ENCODE results near the gene KDM6A.
"Not testable (repeated sequence)": the region's sequence is repeated elsewhere in the genome, so short reads cannot be mapped to it uniquely, and the experiment has no call there.

The KDM6A gene

DNA sequence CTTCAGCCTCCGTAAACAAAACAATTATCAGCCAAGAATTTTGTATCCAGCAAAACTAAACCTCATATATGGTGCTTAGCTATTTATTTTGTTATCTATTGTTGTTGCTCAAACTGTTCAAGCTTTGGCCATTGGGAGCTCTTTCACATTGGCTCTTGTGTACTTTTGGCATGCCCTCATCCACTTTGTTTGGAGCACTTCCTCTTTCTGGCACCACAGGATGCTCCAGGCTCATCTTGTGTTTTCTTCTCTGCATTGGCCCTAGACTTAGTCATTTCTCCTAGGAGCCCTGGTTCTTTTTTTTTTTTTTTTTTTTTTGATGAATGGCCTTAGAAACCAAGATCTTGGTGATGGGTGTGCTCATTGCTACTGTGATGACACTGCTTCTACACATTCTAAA, 253.2 kb downstream of the KDM6A start:
- Mint-ChIP-seq H3K4me1 (ENCODE audit: low read depth) (no peaks in the 10 kb centered on the region), H3K36me3 (ENCODE audit: low read depth) (no peaks in the 10 kb centered on the region), H3K9me3 (peaks cover 7% of the 10 kb centered on the region), H3K27ac (no peak overlapping the region), H3K4me3 (no peak overlapping the region), H3K27me3 (ENCODE audit: low read depth) (peaks cover 6% of the 10 kb centered on the region)
- DNase-seq (ENCODE audit: low spot score) = no peak

GRCh38 chrX:45128896-45129454, 256.0 kb downstream of the KDM6A start:
- Mint-ChIP-seq H3K27ac (no peak overlapping the region), H3K36me3 (ENCODE audit: low read depth) (no peaks in the 10 kb centered on the region), H3K27me3 (ENCODE audit: low read depth) (no peaks in the 10 kb centered on the region), H3K4me3 (no peak overlapping the region), H3K4me1 (ENCODE audit: low read depth) (no peaks in the 10 kb centered on the region), H3K9me3 (peaks cover 10% of the 10 kb centered on the region)
- no peak for DNase-seq (ENCODE audit: low spot score)

DNA sequence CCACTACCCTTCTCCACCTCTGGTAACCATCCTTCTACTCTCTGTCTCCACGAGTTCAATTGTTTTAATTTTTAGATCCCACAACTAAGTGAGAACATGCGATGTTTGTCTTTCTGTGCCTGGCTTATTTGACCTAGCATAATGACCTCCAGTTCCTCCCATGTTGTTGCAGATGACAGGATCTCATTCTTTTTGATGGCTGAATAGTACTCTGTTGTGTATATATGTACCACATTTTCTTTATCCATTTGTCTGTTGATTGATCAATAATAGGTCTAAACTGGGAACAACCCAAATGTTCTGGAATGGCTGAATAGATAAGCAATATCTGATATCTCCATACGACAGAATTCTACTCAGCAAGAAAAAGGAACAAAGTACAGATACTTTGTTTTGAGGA, 260.5 kb downstream of the KDM6A start:
- Mint-ChIP-seq H3K27ac (no peak overlapping the region), H3K9me3 (peaks cover 10% of the 10 kb centered on the region), H3K4me1 (ENCODE audit: low read depth) (no peaks in the 10 kb centered on the region), H3K27me3 (ENCODE audit: low read depth) (no peaks in the 10 kb centered on the region), H3K4me3 (no peak overlapping the region), H3K36me3 (ENCODE audit: low read depth) (no peaks in the 10 kb centered on the region)
- DNase-seq (ENCODE audit: low spot score) = no peak

GRCh38 chrX:45134315-45134731, 261.3 kb downstream of the KDM6A start:
- Mint-ChIP-seq H3K4me1 (ENCODE audit: low read depth) (no peaks in the 10 kb centered on the region), H3K9me3 (peaks cover 10% of the 10 kb centered on the region), H3K36me3 (ENCODE audit: low read depth) (no peaks in the 10 kb centered on the region), H3K4me3 (no peak overlapping the region), H3K27ac (no peak overlapping the region), H3K27me3 (ENCODE audit: low read depth) (no peaks in the 10 kb centered on the region)
- DNase-seq (ENCODE audit: low spot score) = no peak

DNA sequence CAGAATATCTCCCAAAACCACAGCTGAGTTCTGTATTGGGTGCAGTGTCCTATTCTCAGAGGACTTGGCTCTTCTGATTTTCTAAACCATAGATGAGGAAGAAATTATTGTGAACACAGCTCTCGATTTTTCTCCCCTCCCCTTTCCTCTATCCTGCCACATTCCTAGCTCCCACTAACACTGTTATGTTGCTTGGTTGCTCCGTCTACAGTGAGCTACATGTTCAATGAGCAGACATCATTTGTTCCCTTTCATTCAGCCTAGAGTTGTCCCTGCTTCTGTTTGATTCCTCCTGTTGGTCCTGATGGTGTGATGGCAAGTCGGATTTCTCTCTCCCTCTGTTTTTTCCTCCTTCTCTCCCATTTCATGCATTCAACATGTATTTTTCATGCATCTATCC, 261.8 kb downstream of the KDM6A start:
- H3K9me3 Mint-ChIP-seq = peaks cover 10% of the 10 kb centered on the region
- no peak overlapping the region for H3K4me3 Mint-ChIP-seq
- H3K4me1 Mint-ChIP-seq (ENCODE audit: low read depth) = no peaks in the 10 kb centered on the region
- H3K36me3 Mint-ChIP-seq (ENCODE audit: low read depth) = no peaks in the 10 kb centered on the region
- no peak for DNase-seq (ENCODE audit: low spot score)
- H3K27me3 Mint-ChIP-seq (ENCODE audit: low read depth) = no peaks in the 10 kb centered on the region
- no peak overlapping the region for H3K27ac Mint-ChIP-seq

DNA sequence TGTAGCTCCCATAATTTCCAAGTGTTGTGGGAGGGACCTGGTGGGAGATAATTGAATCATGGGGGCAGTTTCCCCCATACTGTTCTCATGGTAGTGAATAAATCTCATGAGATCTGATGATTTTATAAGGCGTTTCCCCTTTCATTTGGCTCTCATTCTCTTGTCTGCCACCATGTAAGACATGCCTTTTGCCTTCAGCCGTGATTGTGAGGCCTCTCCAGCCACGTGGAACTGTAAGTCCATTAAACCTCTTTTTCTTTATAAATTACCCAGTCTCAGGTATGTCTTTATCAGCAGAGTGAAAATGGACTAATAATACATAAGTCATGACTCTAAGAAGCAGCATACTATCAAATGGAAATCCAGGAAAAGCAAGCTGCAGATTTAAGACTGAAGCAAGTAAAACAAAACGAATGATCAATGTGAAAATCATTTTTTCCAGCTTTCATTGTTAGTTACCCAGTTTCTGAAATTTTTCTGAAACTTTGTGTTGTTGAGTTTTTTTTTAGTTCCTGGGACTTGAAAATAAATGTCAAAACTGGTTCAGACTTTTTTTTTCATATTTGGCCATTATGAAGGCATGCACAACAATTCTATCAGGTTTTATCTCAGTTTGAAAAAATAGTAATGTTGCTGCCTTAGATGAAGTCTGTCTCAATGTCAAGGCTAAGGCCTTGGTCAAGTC, 262.5 kb downstream of the KDM6A start:
- not testable (repeated sequence) for H3K27me3 Mint-ChIP-seq (ENCODE audit: low read depth); H3K4me1 Mint-ChIP-seq (ENCODE audit: low read depth); H3K4me3 Mint-ChIP-seq; H3K9me3 Mint-ChIP-seq; H3K27ac Mint-ChIP-seq; DNase-seq (ENCODE audit: low spot score); H3K36me3 Mint-ChIP-seq (ENCODE audit: low read depth)

GRCh38 chrX:45137531-45137930, 264.5 kb downstream of the KDM6A start:
- H3K4me3 Mint-ChIP-seq = no peak overlapping the region
- no peaks in the 10 kb centered on the region for H3K9me3 Mint-ChIP-seq
- no peaks in the 10 kb centered on the region for H3K4me1 Mint-ChIP-seq (ENCODE audit: low read depth)
- H3K27ac Mint-ChIP-seq = no peak overlapping the region
- no peak for DNase-seq (ENCODE audit: low spot score)
- H3K36me3 Mint-ChIP-seq (ENCODE audit: low read depth) = no peaks in the 10 kb centered on the region
- H3K27me3 Mint-ChIP-seq (ENCODE audit: low read depth) = no peaks in the 10 kb centered on the region

GRCh38 chrX:45138525-45138924, 265.5 kb downstream of the KDM6A start:
- DNase-seq (ENCODE audit: low spot score) = no peak
- Mint-ChIP-seq H3K36me3 (ENCODE audit: low read depth) (no peaks in the 10 kb centered on the region), H3K27ac (no peak overlapping the region), H3K27me3 (ENCODE audit: low read depth) (no peaks in the 10 kb centered on the region), H3K9me3 (no peaks in the 10 kb centered on the region), H3K4me1 (ENCODE audit: low read depth) (no peaks in the 10 kb centered on the region), H3K4me3 (no peak overlapping the region)

DNA sequence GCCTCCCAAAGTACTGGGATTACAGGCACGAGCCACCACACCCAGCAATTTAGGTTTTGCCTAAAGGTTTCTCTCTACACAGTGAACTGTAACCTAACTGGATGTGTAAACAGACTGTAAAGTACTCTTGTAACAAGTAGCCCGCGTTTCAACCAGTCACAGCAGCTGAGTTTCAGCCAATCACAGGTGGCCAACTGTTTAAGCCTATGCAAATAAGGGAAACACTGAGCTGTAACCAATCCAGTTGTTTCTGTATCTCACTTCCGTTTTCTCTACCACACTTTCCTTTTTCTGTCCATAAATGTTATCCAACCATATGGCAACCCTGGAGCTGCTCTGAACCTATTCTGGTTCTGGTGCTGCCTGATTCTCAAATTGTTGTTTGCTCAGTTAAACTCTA, 267.8 kb downstream of the KDM6A start:
- Mint-ChIP-seq H3K4me1 (ENCODE audit: low read depth) (no peaks in the 10 kb centered on the region), H3K27ac (no peak overlapping the region)

DNA sequence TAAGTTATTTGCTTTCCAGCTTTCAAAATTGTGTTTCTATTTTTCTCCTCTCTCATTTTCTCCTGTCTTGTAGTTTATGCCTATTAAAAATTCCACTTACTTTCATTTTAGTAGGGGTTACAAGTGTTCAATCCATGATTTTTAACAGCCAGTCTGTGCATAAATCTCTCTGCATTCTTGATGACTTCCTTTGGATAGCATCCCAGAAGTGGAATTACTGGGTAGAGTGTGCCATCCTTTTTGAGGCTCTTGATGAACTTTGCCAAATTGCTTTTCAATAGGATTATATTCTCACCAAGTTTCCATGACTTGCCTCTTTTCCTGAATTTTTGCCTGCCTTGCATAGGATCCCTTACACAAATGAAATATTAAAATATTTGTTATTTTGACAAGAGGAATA, 269.2 kb downstream of the KDM6A start:
- Mint-ChIP-seq H3K36me3 (ENCODE audit: low read depth) (no peaks in the 10 kb centered on the region), H3K9me3 (no peaks in the 10 kb centered on the region), H3K4me1 (ENCODE audit: low read depth) (no peaks in the 10 kb centered on the region)

More for the DNA sequence above, 267.8 kb downstream of the KDM6A start:
- Mint-ChIP-seq H3K4me3 (no peak overlapping the region), H3K36me3 (ENCODE audit: low read depth) (no peaks in the 10 kb centered on the region), H3K27me3 (ENCODE audit: low read depth) (no peaks in the 10 kb centered on the region), H3K9me3 (no peaks in the 10 kb centered on the region)
- no peak for DNase-seq (ENCODE audit: low spot score)

GRCh38 chrX:45143455-45143854, 270.5 kb downstream of the KDM6A start:
- no peaks in the 10 kb centered on the region for H3K36me3 Mint-ChIP-seq (ENCODE audit: low read depth)
- no peak overlapping the region for H3K4me3 Mint-ChIP-seq
- H3K27ac Mint-ChIP-seq = no peak overlapping the region
- DNase-seq (ENCODE audit: low spot score) = no peak
- no peaks in the 10 kb centered on the region for H3K4me1 Mint-ChIP-seq (ENCODE audit: low read depth)
- no peaks in the 10 kb centered on the region for H3K9me3 Mint-ChIP-seq
- no peaks in the 10 kb centered on the region for H3K27me3 Mint-ChIP-seq (ENCODE audit: low read depth)

More for the DNA sequence above, 269.2 kb downstream of the KDM6A start:
- no peak overlapping the region for H3K27ac Mint-ChIP-seq
- H3K4me3 Mint-ChIP-seq = no peak overlapping the region
- H3K27me3 Mint-ChIP-seq (ENCODE audit: low read depth) = no peaks in the 10 kb centered on the region
- no peak for DNase-seq (ENCODE audit: low spot score)

DNA sequence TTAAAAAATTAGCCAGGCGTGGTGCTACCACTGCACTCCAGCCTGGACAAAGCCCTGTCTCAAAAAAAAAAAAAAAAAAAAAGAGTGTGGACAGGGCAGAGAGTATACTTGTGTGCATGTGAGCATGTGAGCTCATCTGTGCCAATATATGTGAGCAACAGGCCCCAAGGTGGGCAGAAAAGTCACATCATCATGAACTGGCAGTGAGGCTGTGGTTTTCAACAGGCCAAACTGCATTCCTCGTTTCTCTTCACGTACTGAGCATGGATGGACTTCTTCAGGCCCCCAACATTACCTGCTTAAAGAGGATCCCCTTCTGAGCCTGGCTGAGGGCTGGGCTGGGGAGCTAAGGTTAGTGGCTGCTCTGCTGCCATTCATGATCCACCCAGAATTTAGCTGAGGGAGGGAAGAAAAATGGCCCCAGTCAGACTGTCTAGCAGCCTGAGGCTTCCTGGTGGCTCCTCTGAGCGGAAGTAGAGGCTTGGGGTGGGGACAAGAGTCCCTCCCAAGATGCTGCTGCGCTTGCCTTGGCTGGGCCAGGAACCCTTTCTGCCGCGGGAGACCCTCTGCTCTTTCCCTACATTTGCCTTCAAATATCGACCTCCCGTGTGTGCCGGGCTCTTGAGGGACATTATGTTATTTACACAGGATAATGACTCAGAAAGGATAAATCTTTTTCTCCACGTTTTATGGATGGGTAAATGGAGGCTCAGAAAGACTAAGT, 272.7 kb downstream of the KDM6A start:
- Mint-ChIP-seq H3K27ac (no peak overlapping the region), H3K4me1 (ENCODE audit: low read depth) (no peaks in the 10 kb centered on the region), H3K27me3 (ENCODE audit: low read depth) (no peaks in the 10 kb centered on the region), H3K9me3 (no peaks in the 10 kb centered on the region), H3K4me3 (no peak overlapping the region), H3K36me3 (ENCODE audit: low read depth) (no peaks in the 10 kb centered on the region)
- DNase-seq (ENCODE audit: low spot score) = no peak

GRCh38 chrX:45150821-45151220, 277.8 kb downstream of the KDM6A start:
- no peaks in the 10 kb centered on the region for H3K27me3 Mint-ChIP-seq (ENCODE audit: low read depth)
- no peak overlapping the region for H3K4me3 Mint-ChIP-seq
- no peaks in the 10 kb centered on the region for H3K4me1 Mint-ChIP-seq (ENCODE audit: low read depth)
- H3K9me3 Mint-ChIP-seq = no peaks in the 10 kb centered on the region
- H3K36me3 Mint-ChIP-seq (ENCODE audit: low read depth) = no peaks in the 10 kb centered on the region
- no peak for DNase-seq (ENCODE audit: low spot score)
- no peak overlapping the region for H3K27ac Mint-ChIP-seq

- no peaks in the 10 kb centered on the region for H3K4me1 Mint-ChIP-seq (ENCODE audit: low read depth)
- no peaks in the 10 kb centered on the region for H3K27me3 Mint-ChIP-seq (ENCODE audit: low read depth)
- no peak overlapping the region for H3K4me3 Mint-ChIP-seq
- DNase-seq (ENCODE audit: low spot score) = no peak
- H3K36me3 Mint-ChIP-seq (ENCODE audit: low read depth) = no peaks in the 10 kb centered on the region
- no peaks in the 10 kb centered on the region for H3K9me3 Mint-ChIP-seq
- no peak overlapping the region for H3K27ac Mint-ChIP-seq
Observed at GRCh38 chrX:45154033-45154360, 281.0 kb downstream of the KDM6A start.

All from T-helper 2 cell treated with Interferon-gamma antibody and Interleukin-4, amounts not matched to agents 5 μg/mL and 100 μg/mL, for 36 hours (primary cell).